NCI-H748 treated with DMSO at 0.1 percent for 48 hours (cell line): ENCODE data around the gene HELZ2.

Source experiments
- DNase-seq: peaks from one replicate; lab custom pipeline; 2025; lab: John Stamatoyannopoulos, UW

The HELZ2 gene

DNA sequence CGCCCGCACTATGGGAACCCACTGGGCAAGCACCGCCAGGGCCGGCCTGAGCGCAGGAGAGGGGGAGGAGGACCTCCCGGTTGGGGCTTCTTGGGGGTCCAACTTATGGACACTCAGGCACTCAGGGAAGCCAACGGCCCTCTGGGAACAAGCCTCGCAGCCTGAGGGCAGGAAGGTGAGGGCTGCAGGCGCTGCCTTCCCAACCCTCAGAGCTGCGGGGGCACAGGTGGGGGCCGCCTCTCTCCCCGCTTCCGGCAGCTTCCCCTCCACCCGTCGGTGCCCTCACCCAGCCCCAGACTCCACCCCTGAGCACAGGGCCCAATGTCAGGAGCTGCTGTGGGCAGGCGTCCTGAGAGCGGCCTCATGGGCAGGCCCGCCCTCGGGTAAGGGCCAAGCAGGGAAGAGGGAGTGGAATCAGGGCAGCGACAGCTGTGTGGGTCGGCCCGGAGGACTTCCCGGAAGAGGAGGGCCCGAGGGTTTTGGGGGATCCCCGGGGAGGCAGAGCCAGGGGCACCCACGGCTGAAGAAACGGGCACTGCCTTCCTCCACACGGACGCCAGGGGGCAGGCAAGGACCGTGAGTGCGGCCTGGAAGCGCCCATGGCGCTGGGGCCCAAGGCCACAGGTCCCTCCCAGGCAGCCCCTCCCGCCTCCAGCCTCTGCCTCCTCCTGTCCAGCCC, 36.4 kb downstream of the HELZ2 start:
- DNase-seq, result peak; percentile 12

DNA sequence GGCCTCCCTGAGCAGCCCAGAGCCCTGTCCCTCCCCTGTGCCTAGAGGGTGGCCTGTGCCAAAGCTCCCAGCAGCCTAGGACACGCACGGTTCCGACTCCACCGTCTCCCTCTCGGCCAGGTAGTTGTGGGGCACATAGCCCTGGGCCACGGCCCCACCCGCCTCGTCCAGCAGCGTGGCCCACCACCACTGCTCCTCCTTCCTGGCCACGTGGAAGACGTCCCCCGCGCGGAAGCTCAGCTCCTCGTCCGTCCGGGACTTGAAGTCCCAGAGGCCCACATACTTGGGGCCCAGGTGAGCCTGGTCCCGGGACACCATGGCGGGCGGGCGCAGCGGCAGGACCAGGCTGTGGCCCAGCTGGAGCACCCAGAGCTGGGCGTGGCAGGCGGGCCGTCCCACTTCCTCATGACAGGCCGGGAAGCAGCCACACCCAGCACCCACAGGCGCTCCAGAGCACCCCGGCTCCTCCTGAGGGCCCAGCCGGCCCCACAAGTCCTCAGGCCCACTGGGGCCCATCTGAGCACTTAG, 37.0 kb downstream of the HELZ2 start, which contains the start of gene PTK6:
PTK6 (minus strand) TSS at position 380 of the 528 bp plus-strand sequence; CDS start at position 318, 62 bp downstream.
- DNase-seq, result no peak

DNA sequence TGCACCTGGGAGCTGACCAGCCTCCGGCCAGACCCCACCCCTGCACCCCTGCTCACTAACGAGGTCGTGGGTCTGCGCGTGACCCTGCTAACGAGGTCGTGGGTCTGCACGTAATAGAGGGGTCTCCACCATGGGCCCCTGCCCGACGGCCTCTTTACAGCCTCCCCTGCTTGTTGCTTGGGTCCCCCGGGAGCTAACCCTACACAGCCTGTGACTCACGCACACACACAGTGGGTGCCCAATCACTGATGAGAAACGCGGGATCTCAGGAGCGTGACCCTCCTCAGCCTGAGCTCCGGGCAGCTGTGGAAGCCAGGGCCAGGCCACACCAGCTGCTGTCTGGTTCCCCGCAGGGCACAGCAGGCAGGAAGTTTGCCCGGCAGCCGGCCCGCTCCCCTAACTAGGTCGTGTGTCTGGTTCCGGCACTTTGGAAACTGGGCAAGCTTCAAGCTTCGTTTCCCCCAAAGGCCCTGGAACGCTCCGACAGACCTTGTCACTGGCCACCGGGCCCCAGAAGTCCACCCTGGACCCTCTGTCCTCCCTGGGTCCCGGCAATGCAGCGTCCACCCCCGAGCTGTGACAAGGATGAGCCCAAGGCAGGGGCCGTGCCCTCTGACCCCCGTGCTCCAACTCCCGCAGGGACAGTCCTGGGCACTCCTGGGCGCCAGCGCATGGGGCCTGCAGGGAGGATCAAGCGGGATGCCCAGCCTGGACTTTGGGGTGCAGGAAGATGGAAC, 37.6 kb downstream of the HELZ2 start:
- DNase-seq, result no peak

DNA sequence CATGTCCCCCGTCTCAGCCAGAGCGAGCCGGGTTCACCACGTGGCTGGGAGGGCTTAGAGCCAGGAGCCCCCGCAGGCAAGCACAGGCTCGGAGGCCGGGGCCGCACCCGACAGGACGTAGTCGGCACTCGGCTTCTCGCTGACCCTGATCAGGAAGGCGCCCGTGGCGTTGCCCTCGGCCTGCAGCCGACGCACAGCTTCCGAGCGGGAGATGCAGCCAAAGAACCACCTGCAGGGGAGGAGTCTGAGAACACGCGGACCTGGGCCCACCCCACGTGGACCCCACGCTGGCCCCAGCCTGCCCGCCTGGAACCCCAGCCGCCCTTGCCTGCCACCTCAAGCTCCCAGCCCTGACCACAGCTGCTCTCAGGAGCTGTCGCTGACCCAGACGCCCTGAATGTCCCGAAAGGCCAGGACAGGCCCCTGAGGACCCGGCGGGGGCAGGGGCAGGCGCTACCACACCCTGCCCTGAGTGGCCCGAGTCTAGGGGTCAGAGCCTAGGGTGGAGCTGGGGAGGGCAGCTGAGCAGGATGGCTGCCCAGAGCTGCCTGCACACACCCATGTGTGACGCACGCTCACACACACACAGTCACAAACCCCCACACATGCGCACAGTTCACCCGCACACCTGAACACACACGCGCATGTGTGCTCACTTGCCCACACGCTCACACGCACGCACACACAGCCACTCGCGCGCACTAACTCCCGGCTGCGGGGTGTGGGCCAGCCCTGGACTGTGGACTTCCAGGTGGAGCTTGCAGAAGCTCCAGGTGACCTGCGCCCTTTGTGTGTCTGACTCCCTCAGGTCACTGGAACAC, 39.0 kb downstream of the HELZ2 start:
- DNase-seq, result no peak

DNA sequence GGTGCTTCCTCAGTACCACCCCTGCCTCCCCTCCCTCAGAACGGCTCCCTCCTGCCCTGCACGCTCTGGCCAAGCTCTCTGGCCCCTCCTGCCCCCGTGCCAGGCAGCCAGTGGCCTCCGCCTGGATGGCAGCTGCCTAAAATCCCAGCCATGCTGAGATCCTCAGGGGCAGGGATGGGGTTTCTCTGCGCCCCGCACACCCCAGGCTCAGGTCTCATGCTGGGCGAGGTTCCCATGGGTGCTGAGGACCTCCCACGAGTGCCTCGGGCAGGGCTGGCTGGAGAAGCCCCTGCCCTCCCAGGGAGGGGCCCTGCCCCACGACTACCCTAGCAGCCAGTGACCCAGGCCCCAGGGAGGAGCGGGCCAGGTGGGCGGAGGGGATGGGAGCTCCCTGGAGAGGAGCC, 39.6 kb downstream of the HELZ2 start:
- DNase-seq, result no peak

DNA sequence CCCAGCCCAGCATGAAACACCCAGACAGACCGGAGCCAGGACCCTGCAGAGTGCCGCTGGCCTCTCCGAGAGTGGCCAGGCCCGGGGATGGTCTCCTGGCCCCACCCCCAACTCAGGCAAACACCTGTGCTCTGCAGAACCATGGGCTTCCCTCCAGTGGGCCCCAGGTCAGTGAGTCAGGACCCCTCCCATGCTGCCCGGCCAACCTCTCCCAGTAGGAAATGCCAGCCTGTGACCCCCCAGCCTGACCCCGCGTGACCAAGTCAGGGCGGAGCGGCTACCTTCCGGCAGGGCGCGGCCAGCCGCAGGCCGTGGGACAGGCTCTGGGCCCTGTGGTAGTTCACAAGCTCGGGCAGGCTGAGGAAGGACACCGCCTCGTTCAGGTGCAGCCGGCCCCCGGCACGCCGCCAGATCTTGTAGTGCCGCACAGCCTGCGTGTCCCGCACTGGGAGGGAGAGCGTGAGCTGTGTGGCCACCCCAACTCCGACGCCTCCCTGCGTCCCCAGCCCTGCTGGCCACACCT, 40.1 kb downstream of the HELZ2 start:
- no peak for DNase-seq

DNA sequence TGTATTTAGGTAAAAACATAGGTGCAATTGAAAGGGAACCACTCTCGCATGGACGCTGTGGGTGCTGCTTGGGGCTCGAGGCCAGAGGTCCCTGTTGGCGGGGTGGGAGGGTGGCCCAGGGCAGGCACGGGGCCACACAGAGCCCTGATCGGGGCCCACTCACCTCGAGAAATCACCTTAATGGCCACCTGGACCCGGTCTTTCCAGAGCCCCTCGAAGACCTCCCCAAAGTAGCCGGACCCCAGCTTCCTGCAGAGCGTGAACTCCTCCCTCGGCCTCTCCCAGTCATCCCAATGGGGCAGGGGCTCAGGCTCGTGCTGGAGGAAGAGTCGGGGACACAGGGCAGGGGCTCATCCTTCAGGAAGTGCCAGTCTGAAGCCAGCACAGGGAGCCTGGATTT, 40.7 kb downstream of the HELZ2 start:
- DNase-seq, result no peak

DNA sequence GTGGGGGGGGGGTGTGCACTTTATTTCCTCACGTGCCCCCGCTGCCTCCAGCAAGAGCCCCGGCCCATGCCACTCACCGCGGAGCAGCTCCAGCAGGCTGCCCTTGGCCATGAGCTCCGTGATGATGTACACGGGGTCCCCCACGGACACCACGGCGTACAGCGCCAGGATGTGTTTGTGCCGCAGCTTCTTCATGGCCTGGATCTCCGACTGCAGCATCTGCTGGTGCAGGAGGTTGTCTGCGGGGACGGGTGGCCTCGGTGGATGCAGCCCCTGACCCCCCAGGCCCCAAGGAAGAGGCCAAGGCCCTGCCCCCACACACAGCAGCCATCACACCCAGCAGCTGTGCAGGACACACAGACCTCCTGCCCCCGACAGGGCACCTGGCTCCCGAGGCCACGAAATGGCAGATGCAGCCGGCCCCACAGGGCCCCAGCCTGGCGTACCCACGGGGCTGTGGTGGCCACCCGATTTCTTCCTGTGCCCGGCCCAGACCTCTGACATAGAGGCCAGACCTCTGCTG, 41.5 kb downstream of the HELZ2 start:
- no peak for DNase-seq

DNA sequence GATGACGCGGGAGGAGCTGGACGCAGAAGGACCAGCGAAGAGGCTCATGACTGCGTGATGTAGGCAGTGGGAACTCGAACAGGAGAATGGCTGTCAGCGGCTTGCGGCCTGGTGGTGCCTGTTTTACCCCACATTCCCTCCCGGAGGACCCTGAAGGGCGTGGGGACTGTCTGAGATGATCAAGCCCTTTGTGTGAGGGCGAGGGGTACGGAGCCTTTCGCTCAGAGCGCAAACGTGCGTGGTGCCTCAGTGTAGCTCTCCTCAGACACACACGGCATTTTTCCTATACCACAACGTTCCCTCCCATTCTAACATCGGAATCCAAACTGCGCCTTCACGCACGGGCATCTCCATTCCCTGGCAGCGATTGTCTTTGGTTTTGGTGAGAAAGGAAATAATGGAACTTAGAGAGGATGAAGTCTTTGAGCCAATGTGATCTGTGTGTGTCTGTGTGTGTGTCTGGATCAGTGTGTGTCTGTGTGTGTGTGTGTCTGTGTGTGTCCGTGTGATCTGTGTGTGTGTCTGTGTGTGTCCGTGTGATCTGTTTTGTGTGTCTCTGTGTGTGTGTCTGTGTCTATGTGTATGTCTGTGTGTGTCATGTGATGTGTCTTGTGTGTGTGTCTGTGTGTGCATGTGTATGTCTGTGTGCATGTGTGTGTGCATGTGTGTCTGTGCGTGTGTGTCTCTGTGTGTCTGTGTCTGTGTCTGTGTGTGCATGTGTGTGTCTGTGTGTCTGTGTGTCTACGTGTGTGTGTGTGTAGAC, 42.2 kb downstream of the HELZ2 start:
- no peak for DNase-seq

DNA sequence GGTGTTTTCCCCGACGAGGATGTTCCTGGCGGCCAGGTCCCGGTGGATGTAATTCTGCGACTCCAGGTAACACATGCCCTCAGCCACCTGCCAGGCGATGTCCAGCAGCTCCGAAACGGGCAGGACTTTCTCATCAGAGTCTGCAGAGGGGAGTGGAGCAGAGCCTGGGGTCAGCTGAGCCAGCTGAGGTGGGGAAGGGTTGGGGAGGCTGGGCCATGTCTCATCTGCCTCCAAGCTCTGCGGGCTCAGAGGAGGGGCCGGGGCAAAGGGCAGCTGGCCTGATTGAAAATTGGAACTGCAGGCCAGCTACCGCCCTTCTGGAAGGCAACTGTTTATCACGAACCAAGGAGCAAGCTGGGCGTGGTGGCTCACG, 43.3 kb downstream of the HELZ2 start:
- no peak for DNase-seq

DNA sequence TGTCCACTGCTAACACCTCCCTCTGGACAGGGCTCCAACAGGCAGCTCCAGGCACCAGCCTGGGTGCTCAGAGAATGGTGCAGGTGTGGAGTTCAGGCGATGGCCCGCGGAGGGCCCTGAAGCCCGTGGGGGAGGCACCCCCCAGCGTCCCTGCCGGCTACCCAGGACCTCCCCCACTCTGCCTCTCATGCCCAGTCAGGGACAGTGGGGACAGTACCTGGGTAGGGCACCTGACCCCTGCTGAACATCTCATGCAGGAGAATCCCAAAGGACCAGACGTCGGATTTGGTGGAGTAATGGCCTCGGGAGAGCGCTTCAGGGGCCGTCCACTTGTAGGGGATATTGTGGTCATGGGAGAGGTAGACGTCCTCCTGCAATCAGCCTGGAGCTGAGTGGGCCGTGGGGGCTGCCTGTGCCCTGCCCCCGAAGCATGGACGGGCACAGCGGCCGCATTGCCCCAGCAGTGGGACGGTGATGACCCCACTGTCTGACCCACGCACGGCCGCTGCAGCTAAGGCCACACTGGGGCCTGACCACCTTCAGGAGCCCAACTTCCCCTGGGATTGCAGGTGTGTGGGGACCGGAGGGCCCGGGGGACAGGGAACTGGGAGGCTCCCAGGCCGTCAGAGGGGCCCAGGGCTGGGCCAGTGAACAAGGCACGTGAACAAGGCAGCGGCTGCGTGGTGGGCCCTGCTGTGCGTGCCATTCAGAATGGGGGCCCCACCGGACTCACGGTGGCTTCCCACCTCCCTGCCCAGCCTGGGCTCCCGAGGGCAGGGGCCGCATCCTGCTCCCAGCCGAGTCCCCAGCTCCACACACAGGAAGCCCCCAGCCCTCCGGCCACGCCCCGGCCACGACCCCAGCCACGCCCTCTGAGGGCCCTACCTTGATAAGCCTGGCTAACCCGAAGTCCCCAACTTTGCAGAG, 43.9 kb downstream of the HELZ2 start:
- no peak for DNase-seq

DNA sequence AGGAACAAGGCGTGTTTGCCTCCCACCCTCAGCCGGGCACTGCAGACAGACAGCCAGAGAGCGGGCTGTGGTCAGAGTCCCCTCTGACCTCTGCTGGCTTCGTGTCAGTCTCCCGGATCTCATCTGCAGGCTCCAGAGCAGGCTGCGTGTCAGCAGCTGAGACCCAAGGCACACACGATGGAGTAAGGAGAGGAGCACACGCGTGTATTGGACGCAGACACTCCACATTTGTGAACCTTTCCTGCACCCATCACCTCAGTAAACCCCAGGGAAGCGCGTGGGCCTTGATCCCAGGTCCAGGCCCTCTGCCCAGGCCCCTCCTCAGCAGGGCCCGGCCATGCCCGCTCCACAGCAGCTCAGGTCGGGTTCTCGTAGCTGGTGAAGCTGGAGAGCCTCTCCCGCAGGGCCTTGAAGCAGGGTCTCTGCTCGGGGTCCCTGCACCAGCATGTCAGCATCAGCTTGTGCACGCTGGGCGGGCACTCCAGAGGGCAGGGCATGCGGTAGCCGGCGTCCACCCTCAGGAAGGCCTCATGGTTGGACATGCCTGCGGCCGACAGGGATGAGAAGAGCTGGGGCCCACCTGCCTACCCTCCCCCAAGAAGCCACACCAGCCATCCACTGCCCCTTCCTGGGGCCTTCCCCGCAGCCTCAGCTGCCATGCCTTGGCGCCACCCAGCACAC, 44.7 kb downstream of the HELZ2 start:
- DNase-seq, result no peak

DNA sequence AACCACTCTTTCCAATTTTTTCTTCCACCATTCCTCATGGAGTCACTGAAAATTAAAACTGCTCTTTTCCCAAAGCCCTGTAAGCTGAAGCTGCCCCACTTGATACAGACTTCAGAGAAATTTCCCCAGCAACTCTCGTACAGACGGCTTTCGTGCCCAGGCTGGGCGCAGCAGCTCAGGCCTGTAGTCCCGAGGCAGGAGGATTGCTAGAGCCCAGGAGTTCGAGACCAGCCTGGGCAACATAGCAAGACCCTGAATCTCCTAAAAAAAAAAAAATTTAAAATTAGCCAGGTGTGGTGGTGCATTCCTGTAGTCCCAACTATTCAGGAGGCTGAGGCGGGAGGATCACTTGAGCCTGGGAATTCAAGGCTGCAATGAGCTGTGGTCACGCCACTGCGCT, 46.9 kb downstream of the HELZ2 start:
- DNase-seq, result no peak

DNA sequence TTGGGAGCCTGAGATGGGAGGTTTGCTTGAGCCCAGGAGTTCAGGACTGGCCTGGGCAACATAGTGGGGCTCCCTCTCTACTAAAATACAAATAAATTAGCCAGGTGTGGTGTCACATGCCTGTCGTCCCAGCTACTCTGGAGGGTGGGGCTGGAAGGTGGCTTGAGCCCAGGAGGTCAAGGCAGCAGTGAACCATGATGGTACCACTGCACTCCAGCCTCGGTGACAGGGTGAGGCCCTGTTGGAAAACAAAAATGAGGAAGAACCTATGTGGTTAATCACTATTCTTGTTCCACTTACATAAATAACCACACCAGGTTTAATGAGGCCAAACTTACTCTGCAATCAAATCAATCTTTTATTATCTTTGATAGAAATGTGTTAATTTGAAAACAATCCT, 48.1 kb downstream of the HELZ2 start:
- DNase-seq, result no peak

DNA sequence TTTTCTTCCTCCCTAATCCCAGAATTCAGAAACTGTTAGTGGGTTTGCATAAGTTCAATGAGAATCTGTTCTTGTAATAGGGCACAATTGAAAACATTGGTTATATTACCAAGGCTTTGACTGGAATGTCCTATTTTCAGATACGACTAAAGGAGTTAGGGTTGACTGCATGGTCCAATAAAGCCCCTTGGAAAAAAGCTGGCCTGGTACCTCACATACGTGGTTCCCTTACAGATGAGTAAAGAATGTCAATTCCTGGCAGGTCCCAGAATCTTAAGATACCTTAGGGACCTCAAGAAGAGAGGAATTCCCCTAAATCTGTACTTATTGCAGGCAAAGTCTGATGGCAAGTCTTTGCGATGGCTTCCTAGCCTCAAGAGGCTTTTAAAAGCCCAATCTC, 48.9 kb downstream of the HELZ2 start:
- no peak for DNase-seq
